GM12878 (cell line): ENCODE measurements around the gene FAM228B. TPM values are rescaled to one million over a fixed set of nuclear protein-coding genes. Genes with fewer than 3 reads are reported as not detected.

ENCODE experiments used
- ATAC-seq: fragments of 200-7000 bp; cut with Tn5 transposase; 3 replicates; pipeline ENCODE4 v1.9.1; 2020; ENCODE audit warnings: mild to moderate bottlenecking, moderate library complexity
- BruUV-seq: library from RNA; stranded (reverse); fragments of 400-500 nt; replicated peaks from 2 replicates; lab custom pipeline; 2021; lab: Mats Ljungman, UMichigan
- CTCF ChIA-PET: fragments of 300-600 bp; sonication (Branson Sonifier 250); formaldehyde crosslinking; extraction: SDS; loops from one replicate; lab custom pipeline; 2021; ENCODE audit warnings: inconsistent platforms; lab: Yijun Ruan, JAX
- POLR2A ChIA-PET: fragments of 350-600 bp; formaldehyde crosslinking; extraction: SDS; loops from one replicate; lab custom pipeline; 2021; ENCODE audit warnings: inconsistent platforms; lab: Charles Lee
- RAD21 ChIA-PET: fragments of 300-600 bp; sonication (Branson Sonifier 250); formaldehyde crosslinking; loops from one replicate; lab custom pipeline; 2023; ENCODE audit warnings: antibody characterized with exemption; ENCODE audit not compliant: unreplicated experiment; lab: Charles Lee
- SMC1A ChIA-PET: fragments of 300-600 bp; sonication (Branson Sonifier 250); formaldehyde crosslinking; loops from one replicate; lab custom pipeline; 2023; ENCODE audit not compliant: unreplicated experiment, uncharacterized antibody; lab: Charles Lee
- DNase-seq: peaks from one replicate; pipeline ENCODE4 v3.0.0-alpha.2; 2011; ENCODE audit warnings: low read depth, low spot score
- FAIRE-seq: peaks from 3 replicates; lab custom pipeline; 2011; peaks lifted over from hg19 to GRCh38; lab: Jason Lieb, UNC
- H2AFZ ChIP-seq: 2 replicates; pipeline ENCODE4 v1.6.0; 2011; ENCODE audit warnings: low read depth, low read length, control low read depth; ENCODE audit not compliant: control insufficient read depth
- H3K27ac ChIP-seq: 2 replicates; pipeline ENCODE4 v1.5.1; 2011; ENCODE audit warnings: control low read depth; ENCODE audit not compliant: control insufficient read depth, insufficient read depth
- H3K27me3 ChIP-seq, 2 experiments: replicated peaks in 1 of 2; 2 replicates each; pipeline versions ENCODE4 v1.6.0 to v1.6.1; 2011; ENCODE audit warnings: low read length in 1 of 2; ENCODE audit not compliant: control insufficient read depth in 2 of 2, insufficient read depth in 2 of 2
- H3K36me3 ChIP-seq, 2 experiments: 2 replicates each; pipeline ENCODE4 v1.5.1; 2011; ENCODE audit warnings: low read length in 1 of 2; ENCODE audit not compliant: control insufficient read depth in 2 of 2, insufficient read depth in 2 of 2
- H3K4me1 ChIP-seq: 2 replicates; pipeline ENCODE4 v1.6.1; 2011; ENCODE audit warnings: mild to moderate bottlenecking, low read length, moderate library complexity, mixed read lengths; ENCODE audit not compliant: control insufficient read depth, insufficient read depth
- H3K4me2 ChIP-seq: 2 replicates; pipeline ENCODE4 v1.6.0; 2011; ENCODE audit warnings: control low read depth; ENCODE audit not compliant: control insufficient read depth, insufficient read depth
- H3K4me3 ChIP-seq: fragments of 200-600 bp; sonication (generic); 2 replicates; pipeline ENCODE4 v1.5.1; 2016
- H3K79me2 ChIP-seq: 2 replicates; pipeline ENCODE4 v1.6.0; 2011; ENCODE audit warnings: low read length; ENCODE audit not compliant: control insufficient read depth, insufficient read depth
- H3K9ac ChIP-seq: 2 replicates; pipeline ENCODE4 v1.8.0; 2011; ENCODE audit warnings: low read length, control low read depth, mixed read lengths; ENCODE audit not compliant: control insufficient read depth, insufficient read depth
- H3K9me3 ChIP-seq: replicated peaks from 3 replicates; pipeline ENCODE4 v1.5.1; 2011; ENCODE audit warnings: mild to moderate bottlenecking, low read length; ENCODE audit not compliant: control insufficient read depth, insufficient read depth
- H4K20me1 ChIP-seq: 2 replicates; pipeline ENCODE4 v1.6.0; 2011; ENCODE audit not compliant: control insufficient read depth, insufficient read depth
- E4F1 ChIP-seq: fragments of 450-650 bp; IDR thresholded peaks from 2 replicates; pipeline ENCODE4 v1.6.1; 2018; ENCODE audit warnings: borderline replicate concordance, mild to moderate bottlenecking; ENCODE audit not compliant: partially characterized antibody
- HSF1 ChIP-seq: fragments of 150-350 bp; IDR thresholded peaks from 2 replicates; pipeline ENCODE4 v1.6.1; 2014; ENCODE audit warnings: mild to moderate bottlenecking, low read depth, low read length
- NR2F1 ChIP-seq: fragments of 450-650 bp; conservative IDR thresholded peaks from 2 replicates; pipeline ENCODE4 v1.6.1; 2017; ENCODE audit warnings: mild to moderate bottlenecking
- SREBF1 ChIP-seq: IDR thresholded peaks from 2 replicates; pipeline ENCODE4 v1.6.1; 2012; ENCODE audit warnings: mild to moderate bottlenecking, low read length
- WGBS: methylation state at CpG from one replicate; pipeline ENCODE4 v1.1.6; 2016; ENCODE audit warnings: low lambda C conversion rate; ENCODE audit not compliant: insufficient replicate concordance, insufficient coverage; ENCODE audit errors: missing lambda C conversion rate; 5-methylcytosine and 5-hydroxymethylcytosine counted together
- in situ Hi-C: fragments of 300-500 bp; cut with MboI; formaldehyde crosslinking; loops from 9 replicates; pipeline ENCODE4 v1.14.3; 2018; ENCODE audit warnings: mixed read lengths
- intact Hi-C: fragments of 100-400 bp; cut with micrococcal nuclease; formaldehyde crosslinking; loops from one replicate; pipeline ENCODE4 v1.14.2; 2022; ENCODE audit not compliant: unreplicated experiment
- polyA plus RNA-seq, 11 experiments: library from polyadenylated mRNA; depleted of rRNA in 4 of 11; unstranded in 6 of 11; stranded (reverse) in 5 of 11; fragments of >200 nt; fragmentation: Nextera tagmentation in 4 of 11; fragmentation: Illumina TruSeq in 1 of 11; extraction: Ambion mirVana in 4 of 11; extraction: Trizol in 1 of 11; gene quantifications; 1 replicate in 1 of 11; 2 replicates in 10 of 11; pipeline versions ENCODE4 v1.2.1 to v1.2.3, GENCODE V29; 2011 to 2016; ENCODE audit warnings: inconsistent platforms in 2 of 11, missing spikeins in 2 of 11, low read depth in 1 of 11
- total RNA-seq, 4 experiments: library from RNA; depleted of rRNA in 3 of 4; stranded (reverse); fragments of >200 nt in 3 of 4; fragmentation: Illumina TruSeq in 1 of 4; extraction: Trizol in 1 of 4; gene quantifications; 2 replicates each; pipeline versions ENCODE4 v1.2.1 to v1.2.3, GENCODE V29; 2013 to 2021
- TF ChIP-seq, protein P1 (sequence below): IDR thresholded peaks from 2 replicates; pipeline ENCODE4 v1.6.1; 2012; ENCODE audit warnings: improper control_type of control experiment, low read depth, low read length; ENCODE audit not compliant: insufficient replicate concordance
- TF ChIP-seq, protein P2 (sequence below): fragments of 450-650 bp; IDR thresholded peaks from 2 replicates; pipeline ENCODE4 v1.6.1; 2017; ENCODE audit warnings: antibody characterized with exemption, mild to moderate bottlenecking, moderate library complexity

Gene FAM228B
- total and polyA plus RNA-seq, 10 of the 15 experiments (the other 5 are each of a cell fraction or from before 2014, with no cell fraction given): 3.9 to 11.0 (median 7.5) TPM

DNA sequence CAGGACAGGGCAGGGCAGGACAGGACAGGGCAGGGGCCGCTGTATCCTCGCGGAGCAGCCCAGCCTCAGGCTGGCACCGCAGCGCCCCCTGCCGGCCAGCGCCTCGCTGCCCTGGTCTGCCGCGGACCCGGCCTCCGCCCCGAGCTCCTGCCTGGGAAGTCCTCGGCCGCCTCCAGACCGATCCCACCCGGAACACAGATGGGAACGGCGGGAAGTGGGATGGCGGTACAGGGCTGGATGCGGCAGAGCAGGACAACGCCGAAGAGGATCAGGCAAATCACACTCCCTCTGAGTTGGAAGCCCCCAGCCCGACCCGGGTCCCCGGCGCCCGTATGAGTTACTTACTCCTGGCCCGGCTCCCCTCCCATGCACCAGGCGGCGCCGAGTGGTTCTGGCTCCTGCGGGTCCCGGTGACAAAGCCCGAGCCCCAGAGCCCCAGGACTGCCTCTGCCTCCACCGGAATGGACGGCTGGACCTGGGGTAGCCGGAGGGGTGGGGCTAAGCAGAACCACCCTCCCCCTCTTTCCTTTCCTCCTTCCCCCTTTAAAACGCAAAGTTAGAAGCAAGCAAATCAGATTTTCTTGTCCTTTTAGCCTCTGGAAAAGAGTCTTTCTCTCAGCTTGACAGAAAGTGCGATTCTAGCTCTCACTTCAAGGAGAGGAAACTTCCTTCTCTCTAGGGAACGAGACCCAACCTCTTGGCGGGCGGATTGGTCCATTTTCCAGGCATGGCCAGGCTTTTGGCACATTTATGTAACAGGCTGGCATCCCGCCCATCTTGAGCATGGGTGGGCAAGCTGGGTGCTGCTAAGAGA lies 38.7 kb upstream of the FAM228B start, which contains the start of gene TP53I3 (continued):
- no peak for TF ChIP-seq HSF1

GRCh38 chr2:24085200-24085489 lies 38.1 kb upstream of the FAM228B start:
- 68% methylated on average over 11 of the region's 11 CpGs for WGBS
- H3K9ac ChIP-seq: peak overlapping the region; percentile 89
- ATAC-seq: no peak
- TF ChIP-seq SREBF1 (no peak), NR2F1 (no peak), E4F1 (no peak)
- TF ChIP-seq, protein P1, sequence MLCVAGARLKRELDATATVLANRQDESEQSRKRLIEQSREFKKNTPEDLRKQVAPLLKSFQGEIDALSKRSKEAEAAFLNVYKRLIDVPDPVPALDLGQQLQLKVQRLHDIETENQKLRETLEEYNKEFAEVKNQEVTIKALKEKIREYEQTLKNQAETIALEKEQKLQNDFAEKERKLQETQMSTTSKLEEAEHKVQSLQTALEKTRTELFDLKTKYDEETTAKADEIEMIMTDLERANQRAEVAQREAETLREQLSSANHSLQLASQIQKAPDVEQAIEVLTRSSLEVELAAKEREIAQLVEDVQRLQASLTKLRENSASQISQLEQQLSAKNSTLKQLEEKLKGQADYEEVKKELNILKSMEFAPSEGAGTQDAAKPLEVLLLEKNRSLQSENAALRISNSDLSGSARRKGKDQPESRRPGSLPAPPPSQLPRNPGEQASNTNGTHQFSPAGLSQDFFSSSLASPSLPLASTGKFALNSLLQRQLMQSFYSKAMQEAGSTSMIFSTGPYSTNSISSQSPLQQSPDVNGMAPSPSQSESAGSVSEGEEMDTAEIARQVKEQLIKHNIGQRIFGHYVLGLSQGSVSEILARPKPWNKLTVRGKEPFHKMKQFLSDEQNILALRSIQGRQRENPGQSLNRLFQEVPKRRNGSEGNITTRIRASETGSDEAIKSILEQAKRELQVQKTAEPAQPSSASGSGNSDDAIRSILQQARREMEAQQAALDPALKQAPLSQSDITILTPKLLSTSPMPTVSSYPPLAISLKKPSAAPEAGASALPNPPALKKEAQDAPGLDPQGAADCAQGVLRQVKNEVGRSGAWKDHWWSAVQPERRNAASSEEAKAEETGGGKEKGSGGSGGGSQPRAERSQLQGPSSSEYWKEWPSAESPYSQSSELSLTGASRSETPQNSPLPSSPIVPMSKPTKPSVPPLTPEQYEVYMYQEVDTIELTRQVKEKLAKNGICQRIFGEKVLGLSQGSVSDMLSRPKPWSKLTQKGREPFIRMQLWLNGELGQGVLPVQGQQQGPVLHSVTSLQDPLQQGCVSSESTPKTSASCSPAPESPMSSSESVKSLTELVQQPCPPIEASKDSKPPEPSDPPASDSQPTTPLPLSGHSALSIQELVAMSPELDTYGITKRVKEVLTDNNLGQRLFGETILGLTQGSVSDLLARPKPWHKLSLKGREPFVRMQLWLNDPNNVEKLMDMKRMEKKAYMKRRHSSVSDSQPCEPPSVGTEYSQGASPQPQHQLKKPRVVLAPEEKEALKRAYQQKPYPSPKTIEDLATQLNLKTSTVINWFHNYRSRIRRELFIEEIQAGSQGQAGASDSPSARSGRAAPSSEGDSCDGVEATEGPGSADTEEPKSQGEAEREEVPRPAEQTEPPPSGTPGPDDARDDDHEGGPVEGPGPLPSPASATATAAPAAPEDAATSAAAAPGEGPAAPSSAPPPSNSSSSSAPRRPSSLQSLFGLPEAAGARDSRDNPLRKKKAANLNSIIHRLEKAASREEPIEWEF: no peak
- TF ChIP-seq, protein P2, sequence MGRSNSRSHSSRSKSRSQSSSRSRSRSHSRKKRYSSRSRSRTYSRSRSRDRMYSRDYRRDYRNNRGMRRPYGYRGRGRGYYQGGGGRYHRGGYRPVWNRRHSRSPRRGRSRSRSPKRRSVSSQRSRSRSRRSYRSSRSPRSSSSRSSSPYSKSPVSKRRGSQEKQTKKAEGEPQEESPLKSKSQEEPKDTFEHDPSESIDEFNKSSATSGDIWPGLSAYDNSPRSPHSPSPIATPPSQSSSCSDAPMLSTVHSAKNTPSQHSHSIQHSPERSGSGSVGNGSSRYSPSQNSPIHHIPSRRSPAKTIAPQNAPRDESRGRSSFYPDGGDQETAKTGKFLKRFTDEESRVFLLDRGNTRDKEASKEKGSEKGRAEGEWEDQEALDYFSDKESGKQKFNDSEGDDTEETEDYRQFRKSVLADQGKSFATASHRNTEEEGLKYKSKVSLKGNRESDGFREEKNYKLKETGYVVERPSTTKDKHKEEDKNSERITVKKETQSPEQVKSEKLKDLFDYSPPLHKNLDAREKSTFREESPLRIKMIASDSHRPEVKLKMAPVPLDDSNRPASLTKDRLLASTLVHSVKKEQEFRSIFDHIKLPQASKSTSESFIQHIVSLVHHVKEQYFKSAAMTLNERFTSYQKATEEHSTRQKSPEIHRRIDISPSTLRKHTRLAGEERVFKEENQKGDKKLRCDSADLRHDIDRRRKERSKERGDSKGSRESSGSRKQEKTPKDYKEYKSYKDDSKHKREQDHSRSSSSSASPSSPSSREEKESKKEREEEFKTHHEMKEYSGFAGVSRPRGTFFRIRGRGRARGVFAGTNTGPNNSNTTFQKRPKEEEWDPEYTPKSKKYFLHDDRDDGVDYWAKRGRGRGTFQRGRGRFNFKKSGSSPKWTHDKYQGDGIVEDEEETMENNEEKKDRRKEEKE: no peak

More at GRCh38 chr2:24085200-24085489, 38.1 kb upstream of the FAM228B start:
- intact Hi-C loops: loop anchor here (2.0 kb wide), 2 partner anchors 64 to 158 kb away; partner anchors contain the start of gene ATAD2B
- H2AFZ ChIP-seq: peak overlapping the region; percentile 98
- DNase-seq (no peak), FAIRE-seq (peak; percentile 71)
- ChIA-PET RAD21 (interaction anchor here (0.5 to 3.8 kb wide), 8 partner anchors 9 to 260 kb away, joined by 4 to 98 read pairs (median 8); partner anchors contain the start of genes ATAD2B, SF3B6 and WDCP), POLR2A (interaction anchor here (1.5 to 3.3 kb wide), 3 partner anchors 9 to 38 kb away, joined by 3 to 14 read pairs (median 4); partner anchors contain the start of genes FAM228B, PFN4, SF3B6 and WDCP), SMC1A (interaction anchor here (1.0 to 3.4 kb wide), 10 partner anchors 38 to 271 kb away, joined by 3 to 44 read pairs (median 6); partner anchors contain the start of genes ATAD2B, FAM228B, PFN4 and WDCP), CTCF (interaction anchor here (0.8 to 5.2 kb wide), 23 partner anchors 9 to 305 kb away, joined by 3 to 105 read pairs (median 6); partner anchors contain the start of genes ATAD2B, FAM228B and SF3B6)
- H3K4me1 ChIP-seq: peaks cover 12% of the 10 kb centered on the region
- H3K79me2 ChIP-seq: no peaks in the 10 kb centered on the region
- peak overlapping the region; percentile 95 for H3K4me2 ChIP-seq
- H3K36me3 ChIP-seq: no peaks in the 10 kb centered on the region; a peak in 2 of 4 replicates
- peak overlapping the region; percentile 87 for H3K27ac ChIP-seq
- peak overlapping the region; percentile 70 for H3K4me3 ChIP-seq
- H4K20me1 ChIP-seq: no peaks in the 10 kb centered on the region
- no peaks in the 10 kb centered on the region for H3K27me3 ChIP-seq
- no peaks in the 10 kb centered on the region for H3K9me3 ChIP-seq
- BruUV-seq: no TSS peak
- in situ Hi-C loops: loop anchor here (5.0 kb wide), 1 partner anchor 258 kb away; no protein-coding TSS in a partner anchor
